ENCODE results near the gene SPSB2. TPM values are rescaled to one million over a fixed set of nuclear protein-coding genes. Genes with fewer than 3 reads are reported as not detected.
A peak's percentile ranks its signal among the peaks of the same experiment; 100 is the strongest.

The SPSB2 gene
- total and polyA plus RNA-seq, 2 experiments from 2014 or later, result 8.2 to 13.1 TPM

GRCh38 chr12:6854036-6854435, 19.1 kb downstream of the SPSB2 start:
- Mint-ChIP-seq H3K27me3 (ENCODE audit: insufficient read depth, low read depth, poor library complexity) (peaks cover 25% of the 10 kb centered on the region), H3K36me3 (ENCODE audit: low read depth) (peaks cover 52% of the 10 kb centered on the region), H3K4me1 (peaks cover 15% of the 10 kb centered on the region), H3K4me3 (peak overlapping the region; percentile 95), H3K9me3 (no peaks in the 10 kb centered on the region), H3K27ac (peak overlapping the region; percentile 91)
- H3K9me2 ChIP-seq (ENCODE audit: insufficient read depth), result no peaks in the 10 kb centered on the region
- no peak overlapping the region for H3K4me3 ChIP-seq
- no peaks in the 10 kb centered on the region for H3K27me3 ChIP-seq (ENCODE audit: insufficient read depth)
- no peak for TF ChIP-seq ZNF114 (CRISPR knock-in tag; IDR thresholded peaks at IDR 0.05)
- no peak for TF ChIP-seq ZNF331 (CRISPR knock-in tag; IDR thresholded peaks at IDR 0.05; ENCODE audit: low read depth)
- TF ChIP-seq ETS1 (IDR thresholded peaks at IDR 0.05), result no peak
- no peak for TF ChIP-seq EZH2phosphoT487 (IDR thresholded peaks at IDR 0.05; ENCODE audit: unreplicated experiment)
- TF ChIP-seq REST (IDR thresholded peaks at IDR 0.05; ENCODE audit: unreplicated experiment), result no peak
- no peak for TF ChIP-seq STAT1 (IDR thresholded peaks at IDR 0.05; ENCODE audit: unreplicated experiment)
- TF ChIP-seq CREB1 (CRISPR knock-in tag; IDR thresholded peaks at IDR 0.05; ENCODE audit: low read depth), result no peak
- TF ChIP-seq ZNF462 (CRISPR knock-in tag; IDR thresholded peaks at IDR 0.05), result no peak
- no peak for TF ChIP-seq CTCF (conservative IDR thresholded peaks at IDR 0.05; ENCODE audit: low read depth in 2 of 2)
- TF ChIP-seq JUNB (IDR thresholded peaks at IDR 0.05; ENCODE audit: unreplicated experiment), result no peak
- no peak for TF ChIP-seq EZH2 (IDR thresholded peaks at IDR 0.05; ENCODE audit: low read depth, unreplicated experiment)
- H3K4me1 ChIP-seq (ENCODE audit: insufficient read depth), result peaks cover 19% of the 10 kb centered on the region
- H2AFZ ChIP-seq, result no peak overlapping the region
- H3F3A ChIP-seq (replicated peaks; ENCODE audit: low read depth), result peaks cover 11% of the 10 kb centered on the region; the same call in 1 of the 2 replicates
- DNase-seq (ENCODE audit: low spot score), result no peak
- H3K36me3 ChIP-seq (ENCODE audit: insufficient read depth), result peaks cover 25% of the 10 kb centered on the region
- H3K27ac ChIP-seq (ENCODE audit: low read depth), result no peak overlapping the region
- H4K20me1 ChIP-seq (replicated peaks; ENCODE audit: insufficient read depth), result peaks cover 4% of the 10 kb centered on the region; the same call in 1 of the 2 replicates
- H3K4me2 ChIP-seq, result 0 out of 2 replicates have a peak overlapping the region, but pooled peaks have one; percentile 83
- ATAC-seq, result no peak
- peaks cover 41% of the 10 kb centered on the region for H3K79me2 ChIP-seq (replicated peaks; ENCODE audit: insufficient read depth)

Measured in GM23338 (cell line).